ENCODE measurements around the gene PMPCA.
"Not testable (repeated sequence)": the region's sequence is repeated elsewhere in the genome, so short reads cannot be mapped to it uniquely, and the experiment has no call there.

The PMPCA gene

GRCh38 chr9:136418182-136419091, 8.0 kb downstream of the PMPCA start:
- no peak for DNase-seq

- no peak for DNase-seq
Observed at GRCh38 chr9:136419092-136419420, 8.6 kb downstream of the PMPCA start.

- DNase-seq: no peak
Observed at GRCh38 chr9:136421791-136422190, 11.3 kb downstream of the PMPCA start.

- DNase-seq: no peak
Observed at GRCh38 chr9:136422876-136423275, 12.4 kb downstream of the PMPCA start.

GRCh38 chr9:136423432-136424146, 13.1 kb downstream of the PMPCA start:
- no peak for DNase-seq

GRCh38 chr9:136424750-136425362, 14.4 kb downstream of the PMPCA start:
- DNase-seq: no peak

- not testable (repeated sequence) for DNase-seq
Observed at GRCh38 chr9:136425367-136425766, 14.9 kb downstream of the PMPCA start.

GRCh38 chr9:136426787-136427186, 16.3 kb downstream of the PMPCA start:
- DNase-seq: no peak

- no peak for DNase-seq
Observed at GRCh38 chr9:136429075-136429628, 18.7 kb downstream of the PMPCA start.

- no peak for DNase-seq
Observed at GRCh38 chr9:136429683-136430491, 19.4 kb downstream of the PMPCA start.

- no peak for DNase-seq
Observed at GRCh38 chr9:136430588-136431234, 20.3 kb downstream of the PMPCA start.

GRCh38 chr9:136431782-136432350, 21.4 kb downstream of the PMPCA start:
- no peak for DNase-seq

- DNase-seq: no peak
Observed at GRCh38 chr9:136432591-136432990, 22.1 kb downstream of the PMPCA start.

GRCh38 chr9:136433043-136433715, 22.7 kb downstream of the PMPCA start:
- no peak for DNase-seq

GRCh38 chr9:136433849-136434579, 23.6 kb downstream of the PMPCA start:
- no peak for DNase-seq

- no peak for DNase-seq
Observed at GRCh38 chr9:136434580-136435169, 24.2 kb downstream of the PMPCA start.

GRCh38 chr9:136436055-136436634, 25.7 kb downstream of the PMPCA start:
- DNase-seq: no peak

- no peak for DNase-seq
Observed at GRCh38 chr9:136437430-136437829, 27.0 kb downstream of the PMPCA start.

GRCh38 chr9:136437839-136438547, 27.5 kb downstream of the PMPCA start:
- DNase-seq: no peak

Measured in NCI-H748 treated with DMSO at 0.1 percent for 48 hours (cell line).